IPS-15b (cell line): ENCODE measurements around the gene ARMC6.

Experiments
- H3K27me3 ChIP-seq: one replicate; pipeline ENCODE4 v1.6.1; 2013; ENCODE audit warnings: low read length; ENCODE audit not compliant: control insufficient read depth, insufficient read depth
- H3K36me3 ChIP-seq: one replicate; pipeline ENCODE4 v1.6.1; 2013; ENCODE audit warnings: low read length; ENCODE audit not compliant: control insufficient read depth, insufficient read depth
- H3K4me1 ChIP-seq: one replicate; pipeline ENCODE4 v1.6.1; 2013; ENCODE audit warnings: mild to moderate bottlenecking, low read length; ENCODE audit not compliant: control insufficient read depth, insufficient read depth
- H3K4me3 ChIP-seq: one replicate; pipeline ENCODE4 v1.5.1; 2013; ENCODE audit warnings: low read depth, low read length
- H3K9ac ChIP-seq: one replicate; pipeline ENCODE4 v1.6.1; 2013; ENCODE audit warnings: low read depth, mild to moderate bottlenecking, low read length
- H3K9me3 ChIP-seq: one replicate; pipeline ENCODE4 v1.6.1; 2013; ENCODE audit warnings: mild to moderate bottlenecking, low read length; ENCODE audit not compliant: control insufficient read depth, insufficient read depth

ARMC6 gene

GRCh38 chr19:19067276-19068072, 34.1 kb downstream of the ARMC6 start:
- H3K4me3 ChIP-seq, result no peak overlapping the region
- H3K9me3 ChIP-seq, result no peaks in the 10 kb centered on the region
- H3K9ac ChIP-seq, result no peak overlapping the region
- H3K36me3 ChIP-seq, result no peaks in the 10 kb centered on the region
- H3K27me3 ChIP-seq, result peaks cover 26% of the 10 kb centered on the region
- H3K4me1 ChIP-seq, result peaks cover 9% of the 10 kb centered on the region

GRCh38 chr19:19068659-19069654, 35.6 kb downstream of the ARMC6 start:
- no peak overlapping the region for H3K4me3 ChIP-seq
- no peak overlapping the region for H3K9ac ChIP-seq
- peaks cover 26% of the 10 kb centered on the region for H3K27me3 ChIP-seq
- peaks cover 3% of the 10 kb centered on the region for H3K4me1 ChIP-seq
- H3K9me3 ChIP-seq, result no peaks in the 10 kb centered on the region
- no peaks in the 10 kb centered on the region for H3K36me3 ChIP-seq

GRCh38 chr19:19071897-19072296, 38.5 kb downstream of the ARMC6 start:
- Histone ChIP-seq H3K4me3 (no peak overlapping the region), H3K9me3 (no peaks in the 10 kb centered on the region), H3K36me3 (no peaks in the 10 kb centered on the region), H3K27me3 (peaks cover 7% of the 10 kb centered on the region), H3K4me1 (no peaks in the 10 kb centered on the region), H3K9ac (no peak overlapping the region)

GRCh38 chr19:19074196-19074882, 40.9 kb downstream of the ARMC6 start:
- H3K9me3 ChIP-seq, result no peaks in the 10 kb centered on the region
- H3K4me1 ChIP-seq, result no peaks in the 10 kb centered on the region
- H3K9ac ChIP-seq, result no peak overlapping the region
- no peaks in the 10 kb centered on the region for H3K27me3 ChIP-seq
- no peaks in the 10 kb centered on the region for H3K36me3 ChIP-seq
- H3K4me3 ChIP-seq, result no peak overlapping the region

- H3K36me3 ChIP-seq, result no peaks in the 10 kb centered on the region
- no peaks in the 10 kb centered on the region for H3K27me3 ChIP-seq
- no peak overlapping the region for H3K4me3 ChIP-seq
- H3K9me3 ChIP-seq, result no peaks in the 10 kb centered on the region
- no peak overlapping the region for H3K9ac ChIP-seq
- no peaks in the 10 kb centered on the region for H3K4me1 ChIP-seq
These were observed 41.7 kb downstream of the ARMC6 start for GRCh38 chr19:19075126-19075525.

GRCh38 chr19:19076476-19076875, 43.1 kb downstream of the ARMC6 start:
- Histone ChIP-seq H3K27me3 (no peaks in the 10 kb centered on the region), H3K9ac (no peak overlapping the region), H3K36me3 (no peaks in the 10 kb centered on the region), H3K4me1 (no peaks in the 10 kb centered on the region), H3K9me3 (no peaks in the 10 kb centered on the region), H3K4me3 (no peak overlapping the region)

GRCh38 chr19:19077103-19077502, 43.7 kb downstream of the ARMC6 start:
- no peaks in the 10 kb centered on the region for H3K36me3 ChIP-seq
- H3K4me3 ChIP-seq, result no peak overlapping the region
- no peaks in the 10 kb centered on the region for H3K27me3 ChIP-seq
- no peaks in the 10 kb centered on the region for H3K4me1 ChIP-seq
- no peaks in the 10 kb centered on the region for H3K9me3 ChIP-seq
- H3K9ac ChIP-seq, result no peak overlapping the region

GRCh38 chr19:19078801-19079200, 45.4 kb downstream of the ARMC6 start:
- Histone ChIP-seq H3K27me3 (no peaks in the 10 kb centered on the region), H3K9ac (no peak overlapping the region), H3K4me1 (no peaks in the 10 kb centered on the region)

GRCh38 chr19:19079571-19079970, 46.2 kb downstream of the ARMC6 start:
- no peaks in the 10 kb centered on the region for H3K9me3 ChIP-seq
- no peak overlapping the region for H3K9ac ChIP-seq
- no peaks in the 10 kb centered on the region for H3K36me3 ChIP-seq
- H3K4me1 ChIP-seq, result no peaks in the 10 kb centered on the region
- no peaks in the 10 kb centered on the region for H3K27me3 ChIP-seq
- H3K4me3 ChIP-seq, result no peak overlapping the region

More at GRCh38 chr19:19078801-19079200, 45.4 kb downstream of the ARMC6 start:
- Histone ChIP-seq H3K9me3 (no peaks in the 10 kb centered on the region), H3K4me3 (no peak overlapping the region), H3K36me3 (no peaks in the 10 kb centered on the region)

- Histone ChIP-seq H3K9me3 (no peaks in the 10 kb centered on the region), H3K4me1 (no peaks in the 10 kb centered on the region), H3K36me3 (no peaks in the 10 kb centered on the region), H3K27me3 (no peaks in the 10 kb centered on the region), H3K9ac (no peak overlapping the region), H3K4me3 (no peak overlapping the region)
These were observed 48.3 kb downstream of the ARMC6 start for GRCh38 chr19:19081642-19082151.

GRCh38 chr19:19083413-19084178, 50.2 kb downstream of the ARMC6 start:
- no peaks in the 10 kb centered on the region for H3K36me3 ChIP-seq
- H3K9ac ChIP-seq, result no peak overlapping the region
- H3K4me3 ChIP-seq, result no peak overlapping the region
- H3K9me3 ChIP-seq, result no peaks in the 10 kb centered on the region
- H3K4me1 ChIP-seq, result no peaks in the 10 kb centered on the region
- no peaks in the 10 kb centered on the region for H3K27me3 ChIP-seq
